Brain pericyte (primary cell): Measurements from ENCODE around the gene DGKH.

Source experiments
- DNase-seq: peaks from one replicate; pipeline ENCODE4 v3.0.0-alpha.2; 2012; ENCODE audit warnings: low read depth, low spot score

The DGKH gene

DNA sequence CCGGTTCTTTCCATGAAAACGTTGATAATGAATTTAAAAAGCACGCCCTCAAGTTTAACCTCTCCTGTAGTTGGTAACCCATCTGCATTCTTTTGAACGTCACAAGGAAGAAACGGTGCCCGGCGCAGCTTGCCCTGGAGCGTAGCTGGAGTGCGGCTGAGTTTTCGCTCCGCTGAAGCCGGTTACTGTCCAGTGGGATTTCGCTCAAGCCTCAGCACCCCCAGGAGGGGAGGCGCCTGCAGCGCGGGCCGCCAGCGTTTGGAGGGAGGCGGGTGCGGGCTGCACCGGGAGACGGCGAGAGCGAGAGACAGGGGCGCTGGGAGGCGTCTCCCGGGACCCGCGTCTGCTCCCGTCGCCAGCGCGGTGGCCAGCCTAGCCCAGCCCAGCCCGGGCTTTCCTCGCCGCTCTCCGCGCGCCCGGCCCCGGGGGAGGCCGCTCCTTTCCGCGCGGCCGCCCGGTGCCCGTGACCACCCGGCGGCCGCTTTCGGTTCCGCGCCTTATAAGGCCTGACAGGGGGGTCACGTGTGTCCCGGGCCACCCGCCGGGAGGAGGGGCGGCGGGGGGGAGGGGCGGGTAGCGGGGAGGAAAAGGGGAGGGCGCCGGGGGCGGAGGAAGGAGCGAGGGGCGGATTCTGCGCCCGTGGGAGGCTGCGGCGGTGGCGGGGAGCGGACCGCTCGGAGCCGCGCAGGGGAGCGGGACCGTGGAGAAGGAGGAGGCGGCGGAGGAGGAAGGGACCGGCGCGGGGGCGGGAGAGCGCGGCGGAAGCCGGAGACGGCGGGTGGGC, 8.3 kb upstream of the DGKH start:
- no peak for DNase-seq

DNA sequence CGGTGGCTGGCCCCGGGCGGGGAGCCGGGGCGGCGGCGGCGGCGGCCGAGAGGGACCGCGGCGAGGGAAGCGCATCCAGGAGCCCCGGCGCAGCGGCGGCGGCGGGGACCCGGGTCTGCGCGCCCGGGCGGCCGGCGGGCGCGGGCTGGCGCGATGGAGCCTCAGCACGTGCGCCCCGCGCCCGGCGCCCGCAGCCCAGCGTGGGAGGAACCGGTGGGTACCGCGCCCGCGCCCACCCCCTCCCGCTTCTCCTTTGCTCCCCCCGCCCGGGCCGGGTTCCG, 7.8 kb upstream of the DGKH start:
- DNase-seq: no peak

DNA sequence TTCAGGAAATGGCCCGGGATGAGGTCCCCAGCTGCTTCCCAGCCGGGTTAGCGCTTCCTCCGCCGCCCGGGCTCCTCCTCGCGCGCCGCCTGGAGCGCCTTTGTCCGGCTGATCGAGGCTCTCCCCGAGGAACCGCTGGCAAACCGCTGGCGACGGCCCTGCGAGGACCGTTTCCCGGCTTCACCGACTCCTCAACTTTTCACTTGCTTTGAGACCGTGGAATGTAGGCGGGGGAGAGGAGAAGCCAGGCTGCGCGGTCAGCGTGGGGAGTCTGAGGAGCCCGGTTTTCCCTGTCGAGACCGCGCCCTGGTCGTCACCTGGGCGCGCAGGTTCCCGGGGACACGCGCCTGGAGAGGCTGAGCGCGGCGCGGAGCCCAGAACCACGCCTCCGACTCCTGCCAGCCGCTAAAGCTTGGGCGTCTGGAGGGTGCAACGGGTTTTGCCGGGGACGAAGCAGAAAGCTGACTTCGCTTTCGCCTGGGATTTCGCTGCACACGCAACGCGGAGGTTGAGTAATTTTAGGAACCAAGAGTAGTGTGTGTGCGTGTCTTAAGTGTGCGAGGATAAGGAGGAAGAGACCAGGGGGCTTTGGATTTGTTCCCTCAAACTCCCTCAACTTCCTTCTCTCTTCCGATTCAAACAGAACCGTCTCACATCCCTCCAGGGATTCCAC, 7.3 kb upstream of the DGKH start:
- DNase-seq: no peak

DNA sequence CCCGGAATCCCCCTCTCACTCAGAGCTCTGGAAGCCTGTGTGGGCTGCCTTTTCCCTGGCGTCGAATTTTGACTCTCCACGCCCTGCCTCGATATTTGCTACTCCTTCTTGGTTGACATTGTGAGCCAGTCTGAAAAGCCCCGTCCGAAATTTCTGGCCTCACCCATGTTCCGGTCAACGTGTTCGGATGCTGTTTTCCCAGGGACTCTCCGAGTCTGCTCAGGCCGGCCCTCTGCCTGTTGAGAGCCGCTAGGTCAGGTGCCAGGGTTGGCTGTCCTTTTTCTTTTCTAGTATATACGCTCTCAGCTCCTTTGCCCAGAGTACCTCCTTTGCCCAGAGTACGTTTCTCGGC, 6.8 kb upstream of the DGKH start:
- DNase-seq: no peak

DNA sequence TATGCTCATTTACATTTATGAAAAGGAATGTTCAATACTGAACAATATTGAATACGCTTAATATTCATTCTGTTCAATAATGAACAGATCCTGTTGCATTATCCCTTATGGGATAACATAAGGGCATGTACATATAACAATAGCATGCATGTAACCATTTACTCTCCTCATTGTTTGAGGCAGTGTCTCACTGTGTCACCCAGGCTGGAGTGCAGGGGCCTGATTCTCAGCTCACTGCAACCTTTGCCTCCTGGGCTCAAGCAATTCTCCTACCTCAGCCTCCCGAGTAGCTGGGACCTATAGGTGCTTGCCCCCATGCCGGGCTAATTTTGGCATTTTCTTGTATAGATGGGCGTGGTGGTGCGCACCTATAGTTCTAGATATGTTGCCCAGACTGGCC, 4.8 kb upstream of the DGKH start:
- no peak for DNase-seq

DNA sequence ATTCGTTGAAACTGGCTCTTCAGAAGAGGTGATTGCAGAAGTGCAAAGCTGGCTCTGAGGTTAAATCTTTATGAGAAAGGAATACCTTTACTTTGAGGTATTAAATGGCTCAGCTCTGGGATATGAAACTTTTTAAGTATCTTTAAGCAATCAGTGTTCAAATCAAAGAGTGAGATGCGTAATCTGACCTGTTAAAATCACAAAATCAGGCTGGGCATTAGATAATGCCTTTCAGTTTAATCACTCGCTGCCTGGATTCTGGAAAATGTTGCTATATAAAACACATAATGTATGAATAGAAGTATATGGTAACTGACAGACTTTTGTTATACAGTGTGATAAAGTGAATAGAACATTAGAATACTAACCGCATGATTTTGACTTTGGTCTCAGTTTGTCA, 2.0 kb upstream of the DGKH start:
- no peak for DNase-seq

DNA sequence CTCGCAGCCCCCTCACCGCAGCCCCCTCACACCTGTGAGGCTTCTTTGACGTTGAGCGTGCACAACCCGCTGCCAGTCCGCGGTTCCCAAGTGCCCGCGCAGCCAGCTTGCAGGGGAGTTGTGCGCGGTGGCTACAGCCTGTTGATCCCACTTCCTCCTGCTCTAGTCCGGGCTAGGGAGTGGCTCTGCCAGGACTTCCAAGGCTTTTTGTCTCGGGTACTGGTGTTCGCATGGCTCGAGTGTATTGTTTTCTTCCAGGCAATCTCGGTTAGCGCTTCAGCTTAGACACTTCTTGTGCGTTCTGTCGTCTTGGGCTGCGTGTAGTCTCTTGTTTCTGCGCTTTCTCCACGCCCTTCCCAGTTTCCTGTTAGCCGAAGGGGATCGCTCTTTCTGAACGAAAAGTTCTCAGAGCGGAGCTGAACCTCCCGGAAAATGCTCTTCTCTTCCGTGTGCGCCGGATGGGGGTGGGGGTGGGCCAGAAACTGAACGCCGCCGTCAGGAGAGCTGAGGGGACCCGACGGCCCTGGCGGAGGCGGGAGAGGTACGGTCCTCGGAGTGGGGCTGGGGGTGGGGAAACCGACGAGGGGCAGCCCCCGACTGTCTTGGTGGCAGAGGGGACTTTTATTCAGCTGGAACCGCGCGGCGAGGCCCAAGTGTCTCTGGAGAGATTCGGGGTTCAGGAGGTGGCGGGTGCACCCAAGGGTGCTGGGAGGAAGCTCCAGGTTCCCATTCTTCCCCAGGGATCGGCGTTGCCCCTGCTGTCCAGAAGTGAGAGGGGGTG, 697 bp upstream of the DGKH start:
- no peak for DNase-seq

DNA sequence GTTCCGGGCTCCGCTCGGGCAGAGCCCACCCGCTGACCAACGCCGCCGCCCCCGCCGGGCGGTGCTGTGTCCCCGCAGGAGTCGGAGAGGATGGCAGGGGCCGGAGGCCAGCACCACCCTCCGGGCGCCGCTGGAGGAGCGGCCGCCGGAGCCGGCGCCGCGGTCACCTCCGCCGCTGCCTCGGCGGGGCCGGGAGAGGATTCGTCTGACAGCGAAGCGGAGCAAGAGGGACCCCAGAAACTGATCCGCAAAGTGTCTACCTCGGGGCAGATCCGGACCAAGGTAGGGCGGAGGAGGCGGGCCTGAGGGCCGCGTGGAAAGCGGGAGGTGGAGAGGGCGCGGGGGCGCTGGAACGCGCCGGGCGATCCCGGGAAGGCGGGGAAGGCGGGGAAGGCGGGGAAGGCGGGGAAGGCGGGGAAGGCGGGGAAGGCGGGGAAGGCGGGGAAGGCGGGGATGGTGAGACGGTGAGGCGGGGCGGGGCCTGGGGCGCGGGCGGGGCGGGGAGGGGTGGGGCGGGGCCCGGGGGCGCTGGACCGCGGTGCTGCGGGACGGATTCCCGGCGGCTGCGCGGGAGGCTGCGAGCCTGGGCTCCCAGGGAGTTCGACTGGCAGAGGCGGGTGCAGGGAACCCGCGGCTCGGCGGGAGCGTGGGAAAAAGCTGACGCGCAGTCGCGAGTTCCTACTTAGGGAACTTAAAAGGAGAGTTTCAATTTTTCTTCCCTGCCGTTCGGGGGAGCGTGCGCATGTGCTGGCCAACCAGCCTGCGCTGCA, 421 bp downstream of the DGKH start:
- DNase-seq: peak; percentile 68

DNA sequence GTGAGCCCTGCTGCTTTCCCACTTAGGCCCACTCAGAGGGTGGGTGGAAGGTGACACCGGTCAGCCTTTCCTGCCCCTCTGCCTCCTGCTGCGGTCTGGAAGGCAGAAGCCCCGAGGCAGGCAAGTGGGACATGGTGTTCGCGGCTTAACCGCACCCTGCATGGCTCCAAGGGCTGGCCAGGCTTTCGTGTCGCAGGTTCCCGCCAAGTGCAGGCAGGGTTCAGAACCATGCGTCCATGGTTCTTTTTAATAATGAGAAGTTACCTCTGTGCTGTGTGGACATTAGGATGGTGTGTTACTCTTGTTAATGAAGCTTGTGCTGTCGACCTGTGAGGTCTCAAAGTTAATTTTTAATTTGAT, 986 bp downstream of the DGKH start:
- DNase-seq: no peak

DNA sequence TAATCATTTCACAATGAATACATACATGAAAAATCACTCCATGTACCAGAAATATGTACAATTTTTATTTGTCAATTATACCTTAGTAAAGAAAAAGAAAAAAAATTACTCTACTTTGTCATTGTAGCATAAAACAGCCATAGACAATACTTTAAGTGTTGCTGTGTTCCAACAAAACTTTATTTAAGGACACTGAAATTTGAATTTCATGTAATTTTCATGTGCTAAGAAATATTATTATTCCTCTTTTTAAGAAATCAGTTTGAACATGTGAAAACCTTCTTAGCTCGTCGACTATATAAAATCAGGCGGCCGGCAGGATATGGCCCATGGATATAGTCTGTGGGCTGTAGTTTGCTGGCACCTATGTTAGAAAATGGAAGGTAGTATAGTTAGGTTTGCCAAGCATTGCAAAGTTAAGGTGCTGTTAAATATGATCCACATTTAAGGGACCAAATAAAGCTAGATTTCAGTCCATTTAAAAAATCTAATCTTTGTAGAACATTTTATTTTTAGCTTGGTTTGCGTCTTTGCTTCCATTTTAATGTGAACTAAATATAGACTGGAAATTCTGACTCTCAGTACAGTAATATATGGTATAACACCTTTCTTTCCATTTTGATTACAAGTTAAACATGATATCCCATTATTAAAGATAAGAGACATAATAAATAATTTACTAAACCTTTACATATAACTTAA, 6.5 kb downstream of the DGKH start:
- DNase-seq: no peak

DNA sequence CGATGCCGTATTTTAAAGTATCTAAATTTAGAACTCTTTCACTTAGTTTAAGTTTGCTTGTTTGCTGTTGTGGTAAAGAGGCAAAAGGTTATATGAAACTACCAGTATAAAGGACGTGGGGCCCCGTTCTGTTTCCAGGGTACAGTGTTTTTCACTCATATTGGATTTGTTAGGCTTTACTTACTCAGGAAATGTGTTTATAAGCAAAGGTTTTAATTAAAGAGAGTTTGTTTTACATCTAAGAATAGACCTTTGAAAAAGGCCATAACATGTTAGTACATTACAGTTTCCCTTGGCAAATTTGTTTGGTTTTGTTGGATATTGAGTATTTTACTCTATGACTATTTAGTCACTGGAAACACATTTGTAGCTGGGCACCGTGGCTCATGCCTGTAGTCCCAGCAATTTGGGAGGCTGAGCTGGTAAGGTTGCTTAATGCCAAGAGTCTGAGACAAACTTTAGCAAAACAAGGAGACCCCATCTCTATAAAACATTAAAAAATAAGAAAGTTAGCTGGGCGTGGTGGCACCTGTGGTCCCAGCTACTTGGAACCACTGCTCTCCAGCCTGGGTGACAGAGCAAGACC, 7.1 kb downstream of the DGKH start:
- no peak for DNase-seq

DNA sequence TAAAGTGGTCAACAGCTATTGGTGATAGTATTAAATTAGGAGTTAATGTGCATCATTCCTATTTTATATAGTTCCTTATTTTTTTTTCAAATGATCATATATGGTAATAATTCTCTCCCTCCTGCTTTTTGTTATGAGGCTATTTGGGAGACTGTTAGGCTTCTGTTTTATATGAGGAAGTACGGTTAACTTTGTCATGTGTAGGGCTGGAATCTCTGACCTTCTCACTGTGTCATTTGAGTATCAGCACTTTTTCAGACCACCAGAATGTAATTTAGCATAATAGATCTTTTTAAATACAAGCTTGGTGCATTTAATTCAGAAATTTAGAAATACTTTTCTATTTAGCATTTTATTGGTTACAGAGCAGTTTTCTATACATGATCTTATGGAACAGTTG, 7.7 kb downstream of the DGKH start:
- no peak for DNase-seq

DNA sequence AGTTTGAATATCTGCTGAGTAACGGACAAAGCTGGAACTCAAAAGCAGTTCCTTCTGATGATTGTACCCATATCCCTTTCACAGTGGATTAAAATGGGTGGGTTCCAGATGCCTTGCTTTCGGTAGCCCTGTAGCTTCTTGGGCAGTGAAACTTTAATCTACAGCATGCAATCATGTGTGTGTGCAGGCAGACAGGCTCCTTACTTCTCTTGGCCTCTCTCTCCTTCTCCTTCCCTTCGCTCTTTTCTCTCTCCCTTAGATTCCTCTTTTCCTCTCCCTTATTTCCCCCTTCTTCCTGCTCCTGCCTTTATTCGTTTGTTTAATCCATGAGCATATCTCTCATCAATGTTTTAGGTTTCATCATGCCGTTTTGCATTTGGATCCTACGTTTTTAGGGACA, 8.1 kb downstream of the DGKH start:
- DNase-seq: no peak

DNA sequence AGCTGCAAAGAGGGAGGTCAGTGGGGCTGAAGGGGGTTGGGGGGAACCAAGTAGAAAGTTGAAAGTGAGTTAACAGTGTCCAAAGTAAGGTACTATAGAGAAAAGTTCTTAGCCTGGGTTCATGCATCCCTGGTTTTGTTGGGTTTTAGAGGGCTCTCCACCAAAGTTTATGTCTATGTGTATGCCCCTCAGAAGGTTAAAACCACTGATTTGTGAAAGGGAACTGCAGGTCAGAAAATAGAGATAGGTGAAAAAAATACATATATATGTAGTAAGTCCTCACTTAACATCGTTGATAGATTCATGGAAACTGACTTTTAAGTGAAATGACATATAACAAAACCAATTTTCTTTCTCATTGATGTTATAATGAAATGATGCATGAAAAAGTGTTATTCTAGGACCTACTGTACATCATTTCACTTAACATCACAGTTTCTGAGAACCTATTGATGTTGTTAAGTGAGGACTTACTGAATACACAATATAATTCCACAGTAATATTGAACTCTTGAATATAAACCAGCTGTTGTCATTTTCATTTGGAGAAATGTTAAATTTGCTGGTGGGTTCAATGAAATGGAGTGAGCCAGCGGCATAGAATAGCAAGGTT, 9.6 kb downstream of the DGKH start:
- DNase-seq: no peak

DNA sequence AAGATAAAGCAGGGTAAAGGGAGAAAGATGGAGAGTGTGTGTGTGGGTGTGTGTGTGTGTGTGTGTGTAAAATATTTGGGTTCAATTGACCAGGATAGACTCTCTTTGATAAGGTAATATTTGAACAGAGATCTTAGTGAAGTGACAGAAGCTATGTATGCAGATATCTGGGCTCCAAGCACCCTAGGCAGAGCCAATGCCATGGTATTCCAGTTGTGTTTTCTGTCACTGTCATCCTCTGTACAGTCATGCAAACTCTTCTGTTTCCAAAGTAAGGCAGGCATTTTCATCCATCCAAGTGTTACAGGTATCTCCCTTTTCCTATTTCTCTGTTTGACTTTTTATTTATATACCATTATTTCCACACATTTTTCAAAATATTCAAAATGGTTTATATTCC, 13.5 kb downstream of the DGKH start:
- no peak for DNase-seq

DNA sequence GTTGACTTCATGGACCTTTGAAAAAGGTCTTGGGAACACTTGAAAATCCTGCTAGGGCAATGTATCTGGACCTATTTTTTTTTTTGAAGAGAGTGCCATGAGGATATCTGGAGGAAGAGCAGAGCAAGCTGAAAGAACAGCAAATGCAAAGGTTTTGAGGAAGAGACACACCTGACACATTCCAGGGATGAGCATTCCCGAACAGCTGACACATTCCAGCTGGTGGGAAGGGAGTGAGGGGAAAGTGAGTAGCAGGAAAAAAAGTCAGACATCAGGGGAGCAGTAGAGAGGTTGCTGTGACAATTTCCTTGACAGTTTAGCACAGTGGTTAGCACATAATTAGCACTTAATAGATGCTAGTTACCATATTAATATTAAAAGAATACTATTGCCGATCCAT, 14.7 kb downstream of the DGKH start:
- no peak for DNase-seq

DNA sequence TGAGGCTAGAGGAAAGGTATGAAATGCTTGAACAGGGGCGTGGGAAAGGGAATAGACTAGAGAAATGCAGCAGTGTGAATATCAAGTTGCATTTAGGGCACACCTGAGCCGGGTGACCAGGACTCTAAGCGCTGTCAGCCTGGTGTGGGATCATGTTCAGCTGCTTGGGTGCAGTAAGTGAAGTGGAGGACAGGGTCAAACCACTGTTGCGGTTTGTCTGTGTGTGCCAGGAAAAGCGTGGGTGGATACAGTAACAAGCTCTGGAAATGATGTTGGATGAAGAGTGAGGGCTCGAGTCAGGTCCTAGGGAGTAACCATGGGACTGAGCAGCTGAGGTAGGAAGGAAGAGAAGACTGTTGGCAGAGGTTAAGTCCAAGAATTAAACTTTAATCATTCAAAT, 15.8 kb downstream of the DGKH start:
- DNase-seq: peak; percentile 44

DNA sequence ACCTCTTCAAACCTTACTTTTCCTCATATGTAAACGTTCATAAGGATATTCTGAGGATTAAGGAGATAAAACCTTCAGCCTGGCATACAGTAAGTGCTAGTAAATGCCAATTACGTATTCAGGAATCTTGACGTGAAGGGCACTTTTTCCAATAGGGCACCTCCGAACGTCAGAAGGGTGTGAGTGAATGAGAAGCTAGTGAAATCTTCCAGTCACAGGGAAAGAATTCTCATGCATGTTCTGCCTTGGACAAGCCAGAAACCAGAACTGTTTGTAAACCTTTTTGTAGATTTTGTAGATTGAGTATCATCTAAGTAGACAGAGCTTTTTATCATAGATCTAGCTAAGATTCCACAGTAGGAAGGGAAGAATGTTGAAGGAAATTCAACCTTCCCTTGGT, 16.5 kb downstream of the DGKH start:
- no peak for DNase-seq

DNA sequence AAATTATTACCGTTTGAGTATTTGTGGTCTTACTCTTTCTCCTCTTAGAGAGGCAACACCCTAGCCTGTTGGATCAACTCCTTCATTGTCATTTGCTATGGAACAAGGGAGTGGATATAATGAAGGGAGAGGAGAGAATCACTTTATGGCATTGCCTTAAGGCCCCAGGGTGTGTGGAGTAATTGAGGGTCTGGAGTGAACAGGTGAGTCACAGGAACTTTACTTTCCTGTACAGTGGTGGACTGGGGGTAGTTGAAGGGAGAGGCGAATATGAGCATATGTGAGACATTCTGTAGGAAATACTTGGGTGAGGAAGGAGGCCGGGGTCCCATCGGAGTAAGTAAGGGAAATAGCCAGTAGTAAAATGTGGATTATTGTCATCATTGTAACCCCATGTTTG, 17.0 kb downstream of the DGKH start:
- no peak for DNase-seq

DNA sequence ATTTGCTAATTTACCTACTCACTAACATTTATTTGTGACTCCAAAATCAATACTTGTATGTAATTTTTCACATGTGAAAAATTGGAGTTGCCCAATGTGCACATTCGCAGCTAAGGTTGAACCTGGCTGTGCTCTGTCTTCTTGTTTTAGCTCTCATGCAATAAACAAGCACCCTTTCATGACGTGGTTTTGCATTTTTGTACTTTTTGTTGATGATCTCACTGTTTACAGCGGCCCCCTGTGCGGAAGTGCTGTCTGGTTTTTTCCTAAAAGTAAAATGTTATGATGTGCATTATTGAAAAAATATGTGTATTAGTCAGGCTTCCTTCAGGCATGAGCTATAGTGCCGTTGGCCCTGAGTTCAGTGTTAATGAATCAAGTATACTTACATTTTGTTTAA, 18.1 kb downstream of the DGKH start:
- DNase-seq: peak; percentile 67

DNA sequence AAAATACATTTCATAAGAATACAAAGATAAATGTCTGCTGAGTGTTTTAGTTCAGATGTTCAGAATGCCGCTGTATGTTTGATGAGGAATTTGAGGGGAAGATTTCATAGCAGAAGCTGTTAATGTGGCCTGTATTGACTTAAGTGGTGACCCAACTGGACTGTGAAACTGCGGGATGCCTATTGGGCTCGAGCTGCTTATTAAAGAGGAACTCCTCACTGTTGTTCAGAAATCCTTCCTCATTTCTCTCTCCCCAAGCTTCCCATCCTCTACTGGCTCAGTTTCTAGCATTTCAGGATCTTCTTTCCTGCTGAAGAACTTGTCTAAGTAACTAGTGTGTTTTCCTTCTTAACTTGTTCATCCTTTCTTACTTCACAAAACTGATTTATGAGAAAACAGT, 20.4 kb downstream of the DGKH start:
- DNase-seq: no peak
